HG02759 (cell line): ENCODE results near the gene UAP1.
A peak's percentile ranks its signal among the peaks of the same experiment; 100 is the strongest.

Experiments used
- ATAC-seq: cut with Tn5 transposase; IDR thresholded peaks from one replicate; pipeline ENCODE4 v1.9.1; 2021; ENCODE audit warnings: mild to moderate bottlenecking, moderate library complexity; ENCODE audit not compliant: unreplicated experiment

Gene UAP1

DNA sequence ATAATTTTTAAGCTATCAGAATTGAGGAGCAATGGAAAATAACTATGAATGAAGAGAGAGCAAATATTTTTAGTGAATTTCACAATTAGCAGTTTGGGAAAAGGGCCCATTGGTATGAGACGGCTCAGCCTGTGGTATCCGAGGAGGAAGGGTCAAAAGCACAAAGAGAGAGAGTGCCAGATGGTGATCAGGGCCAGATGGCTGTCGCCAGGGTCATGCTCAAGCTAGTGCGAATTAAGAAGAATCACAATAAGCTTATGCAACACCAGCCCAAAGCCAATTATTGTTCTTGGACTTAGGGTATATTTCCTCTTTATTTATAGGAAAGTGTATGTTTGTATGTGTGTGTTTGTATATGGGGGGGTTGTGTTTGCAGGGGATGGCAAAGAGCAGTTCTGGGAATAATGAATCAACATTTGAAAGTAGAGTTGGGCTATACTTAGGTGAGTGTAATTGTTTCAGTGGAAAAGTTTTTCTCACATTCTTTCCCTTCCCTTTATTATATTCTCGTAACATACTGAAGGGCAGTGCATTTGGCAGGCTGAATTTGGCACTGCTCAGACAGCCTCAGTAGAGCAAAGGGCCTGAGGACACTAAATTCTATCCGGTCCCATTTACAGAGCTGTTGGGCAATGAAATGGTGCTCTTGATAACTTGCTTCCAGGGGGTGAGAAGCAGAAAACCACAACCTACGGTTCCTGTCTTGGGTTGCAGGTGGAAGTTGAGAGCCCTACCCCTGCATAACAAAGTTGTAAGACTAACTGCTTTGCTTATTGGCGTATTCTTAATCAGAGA, 51.3 kb downstream of the UAP1 start:
- ATAC-seq: no peak

DNA sequence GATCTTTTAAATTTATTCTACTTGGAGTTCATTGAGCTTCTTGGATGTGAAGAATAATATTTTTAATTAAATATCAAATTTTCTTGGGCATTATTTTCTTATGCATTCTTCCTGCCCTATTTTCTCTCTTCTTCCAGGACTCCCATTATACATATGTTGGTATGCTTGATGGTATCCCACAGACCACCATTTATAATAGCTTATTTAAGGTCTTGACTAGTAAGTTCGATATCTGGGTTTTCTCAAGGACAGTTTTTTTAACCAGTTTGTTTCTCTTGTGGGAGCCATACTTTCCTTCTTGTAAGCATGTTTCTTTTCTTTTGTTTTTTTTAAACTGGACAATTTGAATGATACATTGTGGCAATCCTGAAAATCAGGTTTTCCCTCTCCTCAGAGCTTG, 55.3 kb downstream of the UAP1 start:
- ATAC-seq: no peak

DNA sequence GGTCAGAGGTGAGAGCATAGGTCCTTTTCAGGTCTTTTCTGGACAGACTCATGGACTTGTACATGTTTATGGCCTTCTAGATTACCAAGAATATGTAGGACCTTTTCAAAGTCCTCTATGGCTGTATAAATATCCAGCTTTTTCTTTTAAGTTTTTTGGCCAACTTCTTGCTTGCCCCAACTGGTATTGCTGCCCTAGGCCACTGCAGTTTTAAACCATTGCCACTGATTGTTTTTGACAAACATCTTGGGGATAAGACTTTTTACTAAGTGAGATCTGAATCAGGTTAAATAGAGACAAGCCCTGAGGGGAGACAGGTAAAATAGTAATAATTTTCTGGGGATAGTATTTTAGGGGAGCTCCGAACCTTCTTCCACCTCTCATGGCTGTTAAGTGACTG, 56.0 kb downstream of the UAP1 start:
- no peak for ATAC-seq

DNA sequence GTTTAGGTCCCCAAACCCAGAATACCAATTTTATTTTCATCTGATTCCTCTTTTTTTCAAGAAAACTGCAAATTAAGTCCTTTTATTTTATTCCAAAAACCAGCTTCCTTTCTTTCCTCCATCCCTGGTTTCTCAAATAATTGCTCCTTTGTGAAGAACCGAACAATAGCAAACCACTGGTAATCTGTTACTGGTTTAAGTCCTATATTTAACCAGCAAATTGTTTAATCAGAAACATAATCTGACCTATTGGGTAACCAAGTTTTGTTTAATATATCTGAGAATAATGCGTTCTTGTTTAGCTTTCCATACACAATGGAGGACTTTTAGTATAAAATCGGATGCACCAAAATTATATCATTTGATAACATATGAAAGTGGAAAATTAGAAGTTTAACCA, 57.6 kb downstream of the UAP1 start:
- ATAC-seq: no peak

DNA sequence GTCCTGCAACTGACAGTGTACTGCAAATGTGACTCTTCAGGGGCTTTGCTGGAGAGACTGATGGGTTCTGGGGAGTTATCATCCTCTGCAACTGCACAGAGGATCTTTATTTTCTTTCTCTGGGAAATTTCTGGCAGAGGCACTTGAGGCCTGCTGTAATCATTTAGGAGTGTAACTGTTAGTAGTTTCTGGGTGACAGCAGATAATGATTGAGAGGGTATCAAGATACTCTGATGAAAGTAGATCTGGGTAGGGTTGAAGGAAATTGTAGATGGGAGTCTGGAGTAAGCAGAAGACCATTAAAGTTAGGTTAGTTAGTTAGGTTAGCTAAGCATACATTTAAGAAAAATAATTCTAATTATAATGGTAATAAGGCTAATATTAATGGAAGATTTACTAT, 59.7 kb downstream of the UAP1 start:
- ATAC-seq: no peak

DNA sequence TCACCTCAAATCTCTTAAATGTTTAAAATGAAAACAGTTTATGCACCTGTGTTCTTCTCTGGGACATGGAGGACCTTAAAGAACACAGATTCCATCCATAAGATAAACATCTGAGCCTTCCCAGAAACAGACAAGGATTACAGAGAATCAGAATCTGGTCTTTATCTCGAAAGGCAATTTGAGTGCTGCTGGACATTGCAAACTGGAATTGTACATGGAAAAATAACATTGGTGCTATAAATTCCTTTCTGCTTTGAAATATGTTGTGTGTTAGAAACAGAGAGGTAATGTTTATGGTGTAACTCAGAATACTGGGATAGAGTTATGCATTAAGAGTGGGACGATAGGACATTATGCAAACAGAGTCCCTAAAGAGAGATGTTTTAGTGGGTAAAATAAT, 64.2 kb downstream of the UAP1 start:
- no peak for ATAC-seq

DNA sequence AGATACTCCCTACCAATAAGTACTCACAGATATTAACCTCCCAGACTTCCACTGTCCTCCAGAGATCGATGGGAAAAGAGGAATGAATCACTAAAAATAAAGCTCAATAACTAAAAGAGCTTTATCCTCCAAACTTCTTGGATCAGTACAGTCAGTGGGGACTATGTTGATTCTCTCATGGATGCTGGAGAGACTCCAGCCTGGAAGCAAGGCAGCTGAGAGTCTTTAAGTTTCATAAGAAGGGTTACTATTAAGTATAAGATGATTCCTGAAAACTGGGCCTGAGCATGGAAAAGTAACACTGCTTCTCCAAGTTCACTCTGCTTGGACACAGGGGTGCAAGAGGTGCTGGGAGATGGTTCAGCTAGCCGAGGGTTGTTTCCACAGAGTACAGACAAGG, 64.6 kb downstream of the UAP1 start:
- ATAC-seq: no peak

DNA sequence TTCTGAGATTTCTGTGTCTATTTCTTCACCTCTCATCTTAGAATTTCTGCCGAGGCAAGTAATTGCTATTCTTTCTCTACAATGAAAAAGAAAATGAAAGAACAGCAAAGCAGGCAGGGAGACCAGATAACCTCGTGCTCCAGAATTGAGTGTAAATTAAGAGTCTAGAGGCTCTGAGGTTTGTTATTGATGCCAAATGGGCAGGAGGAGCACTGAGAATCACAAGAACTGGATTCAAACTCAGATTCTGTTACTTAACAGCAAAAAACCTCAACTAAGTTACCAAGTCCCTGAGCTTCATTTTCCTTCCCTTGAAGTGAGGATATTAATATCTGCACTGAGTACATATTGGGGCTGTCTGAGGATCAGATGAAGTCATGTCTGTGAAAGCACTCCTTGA, 65.2 kb downstream of the UAP1 start:
- ATAC-seq: no peak

DNA sequence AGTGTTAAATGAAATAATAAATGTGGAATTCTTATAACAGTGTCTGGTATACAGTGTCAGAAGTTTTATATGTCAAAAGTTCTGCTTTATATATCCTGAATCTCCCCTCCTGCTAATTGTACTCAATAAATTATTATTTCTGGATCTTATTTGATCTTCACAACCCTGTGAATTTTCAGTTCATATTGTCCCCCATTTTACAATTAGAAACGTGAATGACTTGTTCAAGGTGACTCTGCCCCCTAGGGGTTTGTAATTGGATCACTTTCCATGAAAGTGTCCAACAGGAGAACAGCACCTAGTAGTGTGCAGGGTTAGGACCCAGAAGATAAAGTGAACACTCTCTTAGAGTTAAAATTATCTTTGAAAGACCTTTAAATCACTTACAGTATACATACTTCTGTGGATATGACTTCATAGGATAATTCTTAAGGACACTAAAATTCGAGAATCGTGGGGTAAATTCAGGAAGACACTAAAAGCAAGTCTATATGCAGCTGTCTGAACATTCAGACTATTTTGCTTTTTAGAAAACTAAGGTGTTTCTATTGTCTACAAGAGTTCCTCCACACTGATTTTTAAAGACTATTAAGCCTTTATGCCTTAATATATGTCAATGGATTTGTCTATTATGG, 66.3 kb downstream of the UAP1 start:
- no peak for ATAC-seq

DNA sequence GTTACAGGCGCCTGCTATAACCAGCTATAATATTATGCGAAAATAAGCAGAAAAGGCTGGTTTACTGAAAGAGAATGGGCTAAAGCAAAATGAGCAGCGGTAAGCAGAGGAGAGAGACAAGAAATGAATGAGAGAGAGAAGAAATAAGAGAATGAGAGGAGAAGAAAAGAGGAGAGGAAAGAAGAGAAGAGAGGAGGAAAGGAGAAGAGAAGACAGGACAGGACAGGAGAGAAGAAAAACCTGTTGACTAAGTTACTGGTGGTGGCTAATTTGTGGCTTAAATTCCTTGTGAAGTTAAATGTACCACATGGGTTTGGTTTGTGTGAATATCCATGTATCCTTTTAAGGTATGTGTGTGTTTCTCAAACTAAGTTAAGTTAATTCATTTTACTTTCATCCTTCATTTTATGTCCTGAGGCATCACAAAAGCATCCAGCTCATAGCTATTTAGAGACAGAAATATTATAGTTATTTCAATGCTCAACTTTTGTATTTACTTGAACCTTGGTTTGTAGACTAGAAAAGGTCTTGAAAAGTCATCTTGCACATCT, 67.6 kb downstream of the UAP1 start:
- no peak for ATAC-seq

DNA sequence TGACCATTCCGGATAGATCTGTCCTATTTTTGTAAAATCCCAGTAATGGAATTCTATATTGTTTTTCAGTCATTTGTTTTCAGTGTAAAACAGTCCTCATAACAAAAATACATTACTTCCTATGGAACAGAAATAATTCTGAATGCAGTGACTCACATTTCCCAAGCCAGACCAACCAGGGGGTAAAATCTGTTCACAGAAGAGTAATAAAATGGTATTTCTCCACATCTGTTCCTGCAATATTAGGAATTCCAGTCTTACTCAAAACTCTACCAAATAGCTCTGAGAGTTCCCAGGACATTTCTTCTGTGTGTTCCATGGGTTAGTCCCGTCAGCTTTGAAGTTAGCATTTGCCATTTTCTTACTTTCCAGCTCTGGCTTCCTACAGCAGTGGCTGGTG, 68.1 kb downstream of the UAP1 start:
- ATAC-seq: no peak

DNA sequence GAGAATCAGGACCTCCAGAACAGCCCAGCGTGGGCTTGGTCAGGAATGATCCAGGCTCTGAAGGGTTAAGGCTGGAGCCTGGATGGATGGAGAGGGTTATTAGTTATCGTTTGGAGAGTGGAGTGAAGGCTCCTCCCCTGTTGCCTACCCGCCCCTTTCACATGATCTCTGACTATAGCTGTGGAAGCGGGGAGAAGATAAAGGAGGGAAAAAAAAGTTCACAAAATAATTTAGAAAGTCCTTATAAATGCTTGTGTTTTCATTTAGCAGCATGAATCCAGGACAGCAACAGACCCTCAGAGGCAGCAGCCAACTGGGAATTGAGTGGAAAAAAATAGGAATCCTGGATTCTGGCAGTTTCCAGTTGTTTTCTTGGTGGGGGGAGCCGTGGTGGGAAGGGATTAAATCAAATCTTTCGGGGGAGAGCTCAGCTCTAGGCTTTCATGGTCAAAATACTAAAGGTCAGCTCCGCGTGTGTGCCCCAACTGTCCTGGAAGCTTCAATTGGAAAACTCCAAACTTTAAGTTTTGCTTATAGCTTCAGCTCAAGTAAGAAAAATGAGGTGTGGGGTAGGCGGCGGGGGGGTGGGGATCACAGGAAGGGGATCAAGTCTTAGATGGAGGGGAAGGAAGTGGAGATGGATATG, 70.1 kb downstream of the UAP1 start:
- ATAC-seq: no peak

DNA sequence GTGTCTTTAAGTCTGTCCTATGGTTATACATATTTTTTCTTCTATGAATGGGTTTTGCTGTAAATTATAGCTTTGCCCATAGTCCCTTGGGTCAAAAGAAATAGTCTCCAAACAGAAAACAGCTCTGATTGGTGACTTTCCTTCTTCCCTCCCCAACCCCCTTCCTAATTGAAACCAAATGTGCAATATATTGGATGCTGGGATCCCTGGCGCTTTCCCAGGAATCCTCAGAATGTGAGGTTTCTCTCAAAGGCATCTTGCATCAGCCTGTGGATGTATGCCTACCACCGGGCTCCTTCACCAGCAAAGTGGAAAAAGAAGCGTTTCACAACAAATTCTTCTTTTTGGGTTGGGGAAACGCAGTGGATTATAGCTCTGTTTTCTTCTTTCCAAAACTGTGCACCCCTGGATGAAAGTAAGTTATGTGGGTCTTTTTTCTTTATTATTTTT, 70.7 kb downstream of the UAP1 start, which contains the start of gene DDR2:
Gene DDR2, plus strand, starts transcription at position 248 of the 450 bp plus-strand sequence. CDS start 86,600 bp downstream, outside the sequence.
- no peak for ATAC-seq

DNA sequence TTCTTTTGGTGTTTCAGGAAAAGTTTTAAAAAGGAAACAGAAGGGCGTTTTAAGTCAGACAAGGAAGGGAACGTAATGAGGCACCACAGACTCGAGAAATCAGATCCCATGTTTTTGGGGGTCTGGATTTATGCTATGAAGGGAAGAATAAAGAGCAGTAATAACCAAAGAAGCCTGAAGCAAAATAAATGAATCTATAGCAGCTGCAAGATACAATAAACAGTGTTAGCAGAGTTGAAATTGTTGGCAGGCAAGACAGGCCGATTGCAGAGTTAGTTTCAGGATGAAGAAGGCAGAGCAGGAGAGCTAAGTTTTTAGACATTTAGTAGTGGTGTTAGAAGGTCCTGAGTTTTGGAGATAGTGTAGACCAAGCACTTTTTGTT, 71.2 kb downstream of the UAP1 start:
- ATAC-seq: no peak

DNA sequence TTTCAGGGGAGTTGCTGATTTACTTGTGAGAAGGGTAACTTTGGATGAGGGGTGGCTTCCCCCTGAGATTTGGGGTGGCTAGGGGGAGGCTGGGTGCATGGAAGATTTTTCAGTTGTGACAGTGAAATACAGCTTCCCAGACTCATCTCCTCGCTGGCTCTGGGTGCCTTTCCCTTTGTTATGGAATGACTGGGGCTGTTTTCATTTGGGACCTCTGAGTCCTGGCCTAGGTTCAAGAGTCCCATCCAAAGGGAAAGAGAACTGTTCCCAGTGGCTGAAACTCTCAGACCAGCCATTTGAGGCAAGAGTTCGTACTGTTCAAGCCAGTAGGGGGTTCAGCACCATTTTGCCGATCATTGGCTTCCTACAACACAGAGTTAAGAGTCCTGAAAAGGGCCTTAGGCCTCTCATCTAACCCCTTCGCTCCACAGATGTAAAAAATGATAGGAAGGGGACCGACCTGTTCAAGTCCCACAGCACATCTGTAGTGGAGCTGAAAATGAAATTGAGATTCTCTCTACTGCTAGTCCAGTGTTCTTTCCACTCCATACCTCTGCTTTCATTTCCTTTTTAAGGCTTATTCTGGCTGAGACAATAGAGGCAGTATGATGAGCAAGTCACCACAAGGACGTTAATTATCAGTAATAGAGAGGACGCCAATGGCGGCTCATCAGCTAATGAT, 71.7 kb downstream of the UAP1 start:
- peak; percentile 41 for ATAC-seq

DNA sequence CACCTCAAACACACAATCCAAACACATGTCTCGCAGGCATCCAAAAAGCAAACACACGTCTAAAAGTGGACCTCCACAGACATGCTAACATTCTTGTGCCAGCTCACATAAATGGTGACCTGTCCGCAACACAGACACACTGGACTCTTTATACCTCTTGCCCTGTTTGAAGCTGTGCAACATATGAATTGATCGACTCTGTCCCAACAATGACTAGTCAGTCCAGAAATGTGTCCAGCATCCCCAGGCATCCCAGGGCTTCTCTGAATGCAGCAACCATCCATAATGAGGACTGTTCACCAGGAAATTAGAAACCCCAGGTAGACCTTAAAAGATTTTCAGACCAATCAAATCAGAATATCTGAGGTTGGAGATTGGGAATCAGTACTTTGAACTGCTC, 73.9 kb downstream of the UAP1 start:
- ATAC-seq: no peak

DNA sequence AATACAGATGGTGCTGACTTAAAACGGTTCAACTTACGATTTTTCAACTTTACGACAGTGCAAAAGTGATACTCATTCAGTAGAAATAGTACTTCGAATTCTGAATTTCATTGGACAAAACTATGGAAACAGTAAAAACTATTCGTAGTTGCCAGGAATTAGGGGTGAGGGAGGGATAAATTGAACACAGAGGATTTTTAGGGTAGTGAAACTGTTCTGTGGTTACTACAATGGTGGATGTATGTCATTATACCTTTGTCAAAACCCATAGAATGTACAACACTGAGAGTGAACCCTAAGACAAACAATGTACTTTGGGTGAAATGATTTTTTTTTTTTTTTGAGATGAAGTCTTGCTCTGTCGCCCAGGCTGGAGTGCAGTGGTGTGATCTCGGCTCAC, 78.2 kb downstream of the UAP1 start:
- ATAC-seq: no peak

DNA sequence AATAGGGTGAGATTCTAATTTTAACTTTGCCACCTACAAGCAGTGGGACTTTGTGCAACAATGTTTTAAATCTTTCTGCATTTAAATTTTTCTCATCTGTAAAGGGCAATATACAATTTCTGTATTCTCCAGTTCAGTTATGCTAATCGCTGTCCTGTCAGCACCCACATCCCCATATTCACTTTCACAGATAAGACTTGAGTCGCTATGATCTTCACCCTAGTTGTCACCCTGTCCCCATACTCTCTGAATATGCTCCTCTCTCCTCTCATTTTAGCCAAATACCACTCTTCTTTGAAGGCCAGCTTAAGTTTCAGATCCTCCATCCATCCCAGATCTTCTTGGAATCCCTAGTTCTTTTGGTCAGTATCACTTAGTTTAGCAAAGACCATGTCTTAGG, 79.6 kb downstream of the UAP1 start:
- ATAC-seq: no peak

DNA sequence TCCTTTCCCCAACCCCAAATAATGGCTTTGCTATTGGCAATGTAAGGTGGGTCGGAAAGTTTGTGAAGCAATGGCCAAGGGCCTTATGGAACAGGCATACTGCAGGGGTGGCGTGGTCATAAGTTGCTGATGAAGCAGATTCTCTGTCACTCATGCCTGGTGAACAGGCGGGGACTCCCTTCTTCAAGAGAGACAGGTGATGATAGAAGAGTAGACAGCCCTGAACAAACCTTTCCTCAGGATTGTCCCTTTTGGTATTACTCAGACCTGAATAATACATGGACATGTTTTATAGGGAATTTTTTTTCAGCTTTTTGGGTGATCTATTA, 83.4 kb downstream of the UAP1 start:
- no peak for ATAC-seq

DNA sequence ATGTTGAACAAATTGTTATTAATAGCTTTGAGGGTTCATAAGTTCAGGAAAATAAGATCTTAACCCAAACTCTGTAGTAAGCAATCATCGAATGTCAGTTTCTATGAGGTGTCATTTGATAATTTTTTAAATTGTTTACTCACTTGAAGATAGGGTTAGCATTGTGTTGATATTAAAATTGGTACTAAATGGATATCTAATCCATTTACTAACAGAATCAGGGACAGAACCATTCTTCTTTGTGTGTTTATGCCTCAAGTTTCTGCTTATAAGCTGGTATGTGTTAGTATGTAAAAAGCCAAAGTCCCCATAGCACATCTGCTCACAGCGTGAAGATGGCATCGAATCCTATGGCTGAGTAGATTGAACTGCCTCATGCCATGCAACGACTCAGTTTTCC, 84.1 kb downstream of the UAP1 start:
- ATAC-seq: no peak

DNA sequence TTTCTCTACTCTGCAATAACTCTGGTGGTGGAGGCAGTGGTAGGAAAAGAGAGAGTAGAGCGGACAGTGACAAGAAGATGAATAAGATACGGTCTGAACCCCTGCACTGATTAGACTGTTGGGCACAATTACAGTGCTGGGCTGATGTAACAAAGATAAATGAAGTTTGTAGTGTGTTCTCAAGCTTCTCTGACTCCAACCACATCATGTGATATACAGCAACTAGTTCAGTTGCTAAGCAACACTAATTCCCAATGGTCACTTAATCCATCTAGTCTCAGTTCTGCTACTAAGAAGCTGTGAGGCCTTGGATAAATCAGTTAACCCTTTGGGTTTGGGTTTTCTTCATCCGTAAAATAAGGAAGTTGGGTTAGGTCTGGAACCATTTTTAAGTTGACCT, 88.1 kb downstream of the UAP1 start:
- ATAC-seq: no peak
